Common myeloid progenitor, CD34-positive (primary cell): ENCODE results near the gene MEX3A.

Experiments
- CTCF ChIA-PET: fragments of 350-600 bp; sonication (Branson Sonifier 250); formaldehyde crosslinking; loops from one replicate; lab custom pipeline; 2021; ENCODE audit warnings: antibody characterized with exemption; lab: Charles Lee
- POLR2A ChIA-PET: fragments of 350-600 bp; sonication (Branson Sonifier 250); formaldehyde crosslinking; loops from one replicate; lab custom pipeline; 2021; ENCODE audit warnings: antibody characterized with exemption; lab: Charles Lee
- DNase-seq, 3 donors: peaks; one replicate each; pipeline versions ENCODE4 v3.0.0 to v3.0.0-alpha.2; 2013
- H3K27ac ChIP-seq, 2 experiments: 1 replicate in 1 of 2; 2 replicates in 1 of 2; pipeline ENCODE4 v1.7.0; 2013; ENCODE audit warnings: inconsistent platforms in 2 of 2, low read length in 2 of 2, mild to moderate bottlenecking in 2 of 2, low read depth in 1 of 2, moderate library complexity in 1 of 2; ENCODE audit not compliant: severe bottlenecking in 2 of 2, insufficient read depth in 1 of 2, poor library complexity in 1 of 2
- H3K27me3 ChIP-seq, 5 experiments: replicated peaks in 2 of 5; 1 replicate in 3 of 5; 2 replicates in 2 of 5; pipeline versions ENCODE4 v1.6.1 to v1.7.0; 2013; ENCODE audit warnings: low read length in 4 of 5, mild to moderate bottlenecking in 2 of 5, moderate library complexity in 2 of 5, inconsistent platforms in 1 of 5; ENCODE audit not compliant: insufficient read depth in 5 of 5, control insufficient read depth in 4 of 5
- H3K36me3 ChIP-seq, 4 experiments: 1 replicate in 2 of 4; 2 replicates in 2 of 4; pipeline versions ENCODE4 v1.6.1 to v1.7.0; 2013; ENCODE audit warnings: low read length in 3 of 4, control low read depth in 1 of 4, mild to moderate bottlenecking in 1 of 4; ENCODE audit not compliant: control insufficient read depth in 4 of 4, insufficient read depth in 4 of 4
- H3K4me1 ChIP-seq, 4 experiments: 1 replicate in 3 of 4; 2 replicates in 1 of 4; pipeline versions ENCODE4 v1.6.1 to v1.7.1; 2013; ENCODE audit warnings: low read length in 3 of 4, mild to moderate bottlenecking in 3 of 4, control low read depth in 1 of 4, inconsistent platforms in 1 of 4, moderate library complexity in 1 of 4; ENCODE audit not compliant: control insufficient read depth in 4 of 4, insufficient read depth in 4 of 4; ENCODE audit errors: control extremely low read depth in 1 of 4
- H3K4me3 ChIP-seq, 7 experiments: 1 replicate in 4 of 7; 2 replicates in 3 of 7; pipeline versions ENCODE4 v1.5.1 to v1.7.0; 2013; ENCODE audit warnings: mild to moderate bottlenecking in 7 of 7, low read length in 6 of 7, moderate library complexity in 6 of 7, inconsistent platforms in 2 of 7, low read depth in 2 of 7, control low read depth in 1 of 7; ENCODE audit not compliant: insufficient read depth in 4 of 7, control insufficient read depth in 1 of 7; ENCODE audit errors: extremely low read depth in 1 of 7
- H3K9me3 ChIP-seq, 5 experiments: 1 replicate in 4 of 5; 2 replicates in 1 of 5; pipeline versions ENCODE4 v1.6.1 to v1.7.1; 2013; ENCODE audit warnings: low read length in 4 of 5, mild to moderate bottlenecking in 2 of 5, inconsistent platforms in 1 of 5, low read depth in 1 of 5, moderate library complexity in 1 of 5; ENCODE audit not compliant: control insufficient read depth in 4 of 5, insufficient read depth in 2 of 5; ENCODE audit errors: control extremely low read depth in 1 of 5
- WGBS: methylation state at CpG from one replicate; pipeline ENCODE4 v1.1.5; 2013; ENCODE audit not compliant: insufficient coverage; 5-methylcytosine and 5-hydroxymethylcytosine counted together

MEX3A gene

GRCh38 chr1:156080241-156080862 lies 1.9 kb downstream of the MEX3A start:
- H3K4me3 ChIP-seq, result no peak overlapping the region

GRCh38 chr1:156079762-156080161 lies 2.5 kb downstream of the MEX3A start:
- no peaks in the 10 kb centered on the region for H3K27me3 ChIP-seq
- no peak overlapping the region for H3K27ac ChIP-seq
- 100% methylated on average over 5 of the region's 5 CpGs for WGBS
- POLR2A ChIA-PET, result no interaction called here
- no peak overlapping the region for H3K4me3 ChIP-seq
- peaks cover 0 to 38% (median 34%) of the 10 kb centered on the region in 4 experiments for H3K4me1 ChIP-seq
- peaks cover 0 to 8% (median 0%) of the 10 kb centered on the region in 4 experiments for H3K36me3 ChIP-seq
- CTCF ChIA-PET, result interaction anchor here (1.2 kb wide), 1 partner anchor 13 kb away, joined by 3 read pairs; no protein-coding TSS in a partner anchor
- no peak for DNase-seq
- no peaks in the 10 kb centered on the region for H3K9me3 ChIP-seq

More at GRCh38 chr1:156080241-156080862, 1.9 kb downstream of the MEX3A start:
- Histone ChIP-seq H3K4me1 (peaks cover 0 to 33% (median 31%) of the 10 kb centered on the region in 4 experiments), H3K27ac (no peak overlapping the region), H3K9me3 (no peaks in the 10 kb centered on the region), H3K36me3 (peaks cover 0 to 8% (median 0%) of the 10 kb centered on the region in 4 experiments), H3K27me3 (no peaks in the 10 kb centered on the region)
- ChIA-PET CTCF (interaction anchor here (1.2 kb wide), 1 partner anchor 14 kb away, joined by 3 read pairs; no protein-coding TSS in a partner anchor), POLR2A (no interaction called here)
- WGBS, result 93% methylated on average over 6 of the region's 8 CpGs
- DNase-seq, result no peak

- 91% methylated on average over 4 of the region's 5 CpGs for WGBS
- Histone ChIP-seq H3K9me3 (no peaks in the 10 kb centered on the region), H3K27ac (no peak overlapping the region), H3K36me3 (peaks cover 0 to 8% (median 0%) of the 10 kb centered on the region in 4 experiments), H3K4me1 (peaks cover 0 to 40% (median 30%) of the 10 kb centered on the region in 4 experiments), H3K27me3 (no peaks in the 10 kb centered on the region), H3K4me3 (no peak overlapping the region)
- ChIA-PET CTCF (interaction anchor here (0.7 to 0.9 kb wide), 2 partner anchors 13 to 312 kb away, joined by 3 to 4 read pairs; no protein-coding TSS in a partner anchor), POLR2A (interaction anchor here (0.7 kb wide), 1 partner anchor 649 kb away, joined by 4 read pairs; no protein-coding TSS in a partner anchor)
- DNase-seq, result no peak
These were observed 3.5 kb downstream of the MEX3A start for GRCh38 chr1:156078728-156079127.

GRCh38 chr1:156077430-156077760 lies 4.9 kb downstream of the MEX3A start:
- Histone ChIP-seq H3K4me1 (peaks cover 0 to 36% (median 25%) of the 10 kb centered on the region in 4 experiments), H3K27ac (no peak overlapping the region), H3K4me3 (no peak overlapping the region), H3K9me3 (no peaks in the 10 kb centered on the region), H3K27me3 (no peaks in the 10 kb centered on the region), H3K36me3 (peaks cover 0 to 8% (median 0%) of the 10 kb centered on the region in 4 experiments)
- ChIA-PET CTCF (no interaction called here), POLR2A (no interaction called here)
- no peak for DNase-seq
- 89% methylated on average over 14 of the region's 19 CpGs for WGBS

- H3K4me3 ChIP-seq, result peak overlapping the region in 4 of 7 experiments; percentile 42 to 73 (median 60)
- POLR2A ChIA-PET, result no interaction called here
- no peaks in the 10 kb centered on the region for H3K9me3 ChIP-seq
- WGBS, result 34% methylated on average over 55 of the region's 73 CpGs
- CTCF ChIA-PET, result interaction anchor here (1.7 to 2.6 kb wide), 2 partner anchors 11 to 13 kb away, joined by 4 to 12 read pairs; no protein-coding TSS in a partner anchor
- no peak overlapping the region for H3K27ac ChIP-seq
- peaks cover 0 to 36% (median 25%) of the 10 kb centered on the region in 4 experiments for H3K4me1 ChIP-seq
- peak in 2 of 3 donors; percentile 48 to 58 for DNase-seq
- H3K27me3 ChIP-seq, result no peaks in the 10 kb centered on the region
- peaks cover 0 to 8% (median 0%) of the 10 kb centered on the region in 4 experiments for H3K36me3 ChIP-seq
These were observed 5.4 kb downstream of the MEX3A start for GRCh38 chr1:156076609-156077429.

- POLR2A ChIA-PET, result interaction anchor here (0.6 kb wide), 1 partner anchor 123 kb away, joined by 3 read pairs; no protein-coding TSS in a partner anchor
- Histone ChIP-seq H3K4me1 (peaks cover 0 to 27% (median 18%) of the 10 kb centered on the region in 4 experiments), H3K36me3 (peaks cover 0 to 8% (median 0%) of the 10 kb centered on the region in 4 experiments), H3K9me3 (no peaks in the 10 kb centered on the region), H3K4me3 (peak overlapping the region in 2 of 7 experiments; percentile 68 to 73), H3K27me3 (no peaks in the 10 kb centered on the region), H3K27ac (no peak overlapping the region)
- 100% methylated on average over 1 of the region's 4 CpGs for WGBS
- CTCF ChIA-PET, result interaction anchor here (0.9 to 2.6 kb wide), 4 partner anchors 10 to 50 kb away, joined by 3 to 12 read pairs (median 4); no protein-coding TSS in a partner anchor
- no peak for DNase-seq
These were observed 6.5 kb downstream of the MEX3A start for GRCh38 chr1:156075775-156076204.
